Activated T-helper 1 cell treated with anti-CD3 and anti-CD28 coated beads, Interleukin-12 subunit alpha, Interleukin-12 subunit beta, Interleukin-2, Interleukin-4 antibody, amounts not matched to agents 30 ng/mL and 10 ng/mL and 1 ng/mL, durations not matched to agents 14 hours and 24 hours and 36 hours (primary cell): ENCODE results near the gene CNTN5. TPM values are rescaled to one million over a fixed set of nuclear protein-coding genes. Genes with fewer than 3 reads are reported as not detected.
A peak's percentile ranks its signal among the peaks of the same experiment; 100 is the strongest.

ENCODE experiments used
- DNase-seq: peaks from one replicate; pipeline ENCODE4 v3.0.0; 2021; ENCODE audit warnings: low spot score
- H3K27ac Mint-ChIP-seq: one replicate; pipeline ENCODE4 v1.8.0; 2021; ENCODE audit warnings: mild to moderate bottlenecking, mixed read lengths
- H3K27me3 Mint-ChIP-seq: one replicate; pipeline ENCODE4 v1.8.0; 2022; ENCODE audit warnings: mild to moderate bottlenecking, moderate library complexity, mixed read lengths; ENCODE audit not compliant: insufficient read depth
- H3K36me3 Mint-ChIP-seq: one replicate; pipeline ENCODE4 v1.8.0; 2021; ENCODE audit warnings: low read depth, mixed read lengths
- H3K4me1 Mint-ChIP-seq: one replicate; pipeline ENCODE4 v1.8.0; 2021; ENCODE audit warnings: low read depth, mixed read lengths
- H3K4me3 Mint-ChIP-seq: one replicate; pipeline ENCODE4 v1.8.0; 2021; ENCODE audit warnings: mild to moderate bottlenecking, moderate library complexity, mixed read lengths
- H3K9me3 Mint-ChIP-seq: one replicate; pipeline ENCODE4 v1.8.0; 2021; ENCODE audit warnings: mixed read lengths
- intact Hi-C: fragments of 100-400 bp; cut with micrococcal nuclease; formaldehyde crosslinking; loops from one replicate; pipeline ENCODE4 v1.15.1; 2024
- total RNA-seq: library from RNA; stranded (reverse); gene quantifications from 2 replicates; pipeline ENCODE4 v1.2.3, GENCODE V29; 2022

CNTN5 gene
- total RNA-seq = not detected in 2 replicates

DNA sequence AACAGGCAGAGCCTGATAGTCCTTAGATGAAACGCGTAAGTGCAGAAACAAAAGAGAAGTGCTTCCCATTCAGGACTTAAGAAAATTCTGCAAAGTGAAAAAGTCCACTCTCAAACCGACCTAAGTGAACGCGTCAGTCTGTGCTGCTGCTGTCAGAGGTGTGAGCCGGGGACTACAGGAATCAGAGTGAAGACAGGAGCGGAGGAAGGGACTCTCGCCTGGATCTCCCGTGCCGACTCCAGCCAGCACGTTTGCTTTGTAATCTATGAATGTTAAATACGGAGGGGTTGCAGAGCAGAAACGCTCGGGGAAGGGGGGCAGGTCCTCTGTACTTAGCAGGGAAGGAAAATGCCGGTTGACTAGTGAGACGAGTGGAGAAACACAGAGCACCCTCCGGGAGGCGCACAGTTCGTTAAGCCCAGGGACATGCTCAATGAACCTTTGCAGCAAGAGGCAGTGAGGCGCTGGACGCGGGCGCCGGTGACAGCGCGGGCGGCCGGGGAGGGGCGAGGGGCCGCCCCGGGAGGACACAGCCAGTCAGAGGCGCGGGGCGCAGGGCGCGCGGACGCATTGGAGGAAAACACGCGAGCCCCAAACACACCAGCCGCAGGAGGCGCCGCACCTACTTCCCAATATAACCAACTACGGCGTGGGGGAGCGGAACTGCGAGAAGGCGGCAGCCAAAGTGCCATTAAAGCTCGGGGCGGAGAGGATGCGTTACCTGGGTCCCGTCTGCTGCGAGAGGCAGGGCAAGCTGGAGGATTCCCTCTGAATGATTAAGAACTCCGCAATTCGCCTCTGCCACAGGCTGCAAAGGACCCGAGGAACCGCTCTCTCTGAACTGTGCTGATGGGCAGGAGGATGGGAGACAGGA is at the start of gene CNTN5:
CNTN5 (plus strand) TSS at position 598 of the 874 bp plus-strand sequence.
- no peak for DNase-seq
- intact Hi-C loops = no loop called here
- Mint-ChIP-seq H3K4me1 (peaks cover 8% of the 10 kb centered on the region), H3K27ac (no peak within 1 kb of the TSS), H3K27me3 (peaks cover 17% of the 10 kb centered on the region), H3K36me3 (no peaks in the 10 kb centered on the region), H3K9me3 (no peaks in the 10 kb centered on the region), H3K4me3 (peak within 1 kb of the TSS; percentile 50)

DNA sequence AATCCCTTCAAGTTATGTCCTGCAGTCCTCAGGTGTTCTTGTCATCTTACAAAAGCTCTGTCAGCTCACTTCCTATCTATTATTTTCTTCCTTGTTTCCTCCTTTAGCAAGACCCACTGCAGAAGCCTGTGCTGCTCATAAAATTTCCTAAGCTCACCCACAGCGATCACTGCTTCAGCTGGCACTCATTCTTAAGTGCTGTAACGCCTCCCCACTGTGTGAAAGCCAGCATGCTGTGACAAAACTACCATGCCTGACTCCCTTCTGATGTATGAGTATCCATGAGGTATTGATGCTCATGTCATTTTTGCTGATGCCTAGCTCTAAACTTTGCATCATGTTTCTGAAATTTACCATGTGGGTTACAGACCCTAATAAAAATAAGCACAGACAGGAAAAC is 41.5 kb upstream of the CNTN5 start:
- no peaks in the 10 kb centered on the region for H3K4me1 Mint-ChIP-seq
- H3K9me3 Mint-ChIP-seq = peaks cover 3% of the 10 kb centered on the region
- intact Hi-C loops = no loop called here
- no peak overlapping the region for H3K4me3 Mint-ChIP-seq
- no peak overlapping the region for H3K27ac Mint-ChIP-seq
- DNase-seq = no peak
- no peaks in the 10 kb centered on the region for H3K36me3 Mint-ChIP-seq
- no peaks in the 10 kb centered on the region for H3K27me3 Mint-ChIP-seq

DNA sequence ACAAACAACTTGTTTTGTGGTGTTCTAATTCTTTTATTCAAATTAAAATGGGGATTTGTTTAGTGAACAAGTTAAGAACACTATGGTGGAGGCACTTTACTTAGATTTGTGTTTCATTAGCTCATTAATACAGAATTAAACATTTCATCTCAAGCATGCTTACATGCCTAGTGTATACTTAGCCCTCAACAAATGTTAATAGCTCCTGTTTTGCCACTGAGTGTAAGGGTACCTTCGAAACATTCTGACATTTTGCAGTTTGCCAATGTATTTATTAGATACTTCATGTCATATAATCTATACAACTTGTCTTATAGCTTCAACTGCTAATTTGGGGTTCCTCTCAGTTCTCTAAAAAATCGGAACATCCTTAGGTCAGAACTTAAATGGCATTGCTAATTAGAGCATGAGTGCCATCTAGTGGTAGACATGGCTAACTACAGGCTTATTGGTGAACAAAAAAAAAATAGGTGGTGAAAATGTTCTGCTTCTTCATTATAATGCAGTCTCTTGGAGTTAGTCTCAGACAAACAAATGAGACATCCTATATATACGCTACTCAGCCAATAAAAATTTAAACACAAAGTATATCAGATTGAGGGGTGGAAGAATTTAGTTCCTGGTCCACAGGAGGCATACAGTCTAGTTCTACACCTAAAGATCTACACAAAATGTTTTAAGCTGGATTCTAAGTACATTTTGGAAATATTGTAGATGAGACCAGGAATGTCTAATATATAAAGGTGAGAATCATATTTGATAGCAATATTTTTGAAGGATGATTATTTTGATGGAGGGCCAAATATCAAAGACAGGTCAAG is 4.9 kb upstream of the CNTN5 start:
- Mint-ChIP-seq H3K4me3 (no peak overlapping the region), H3K36me3 (no peaks in the 10 kb centered on the region), H3K27ac (no peak overlapping the region), H3K4me1 (peaks cover 8% of the 10 kb centered on the region), H3K27me3 (peaks cover 7% of the 10 kb centered on the region), H3K9me3 (no peaks in the 10 kb centered on the region)
- intact Hi-C loops = no loop called here
- DNase-seq = no peak

DNA sequence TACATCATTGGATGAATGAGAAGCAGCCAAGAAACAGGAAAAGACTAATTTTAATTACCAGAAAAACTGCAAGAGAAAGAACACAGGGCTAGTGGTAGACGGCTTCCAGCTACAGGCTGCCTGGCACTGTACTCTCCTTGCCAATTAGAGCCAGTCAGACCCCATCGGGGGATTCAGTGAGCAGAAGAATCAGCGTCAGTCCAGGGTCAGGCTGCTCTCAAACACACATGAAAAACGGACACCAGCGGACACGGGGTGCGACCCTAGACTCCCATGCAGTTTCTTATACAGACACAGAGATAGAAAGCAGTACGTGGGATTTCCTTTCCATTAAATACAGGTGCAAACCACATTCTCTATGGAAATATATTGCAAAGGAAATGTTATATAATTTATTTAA is 1.1 kb upstream of the CNTN5 start:
- Mint-ChIP-seq H3K4me3 (no peak overlapping the region), H3K27me3 (peaks cover 17% of the 10 kb centered on the region), H3K4me1 (peaks cover 8% of the 10 kb centered on the region), H3K36me3 (no peaks in the 10 kb centered on the region), H3K27ac (no peak overlapping the region), H3K9me3 (no peaks in the 10 kb centered on the region)
- intact Hi-C loops = no loop called here
- DNase-seq = no peak

DNA sequence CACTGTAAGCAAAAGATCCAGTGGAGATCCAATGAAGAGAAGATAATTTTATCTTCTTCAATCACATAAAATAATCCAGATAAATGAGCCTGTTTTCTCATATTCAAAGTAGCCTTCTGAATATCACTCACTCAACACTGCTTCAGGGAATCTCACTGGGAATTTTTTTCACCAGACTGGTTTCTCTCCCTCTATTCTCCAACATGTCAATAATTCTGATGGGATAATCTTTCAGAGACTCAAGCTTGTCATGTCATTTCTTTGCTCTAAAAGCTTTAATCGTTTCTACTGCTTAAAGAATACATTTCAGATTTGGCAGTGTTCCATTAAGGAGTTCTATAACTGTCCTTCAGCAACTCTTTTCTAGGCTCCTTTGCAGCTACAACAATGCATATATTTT is 16.3 kb downstream of the CNTN5 start:
- no peak overlapping the region for H3K4me3 Mint-ChIP-seq
- no peak for DNase-seq
- H3K27me3 Mint-ChIP-seq = no peaks in the 10 kb centered on the region
- no peaks in the 10 kb centered on the region for H3K4me1 Mint-ChIP-seq
- no peaks in the 10 kb centered on the region for H3K36me3 Mint-ChIP-seq
- no peak overlapping the region for H3K27ac Mint-ChIP-seq
- intact Hi-C loops = no loop called here
- no peaks in the 10 kb centered on the region for H3K9me3 Mint-ChIP-seq

DNA sequence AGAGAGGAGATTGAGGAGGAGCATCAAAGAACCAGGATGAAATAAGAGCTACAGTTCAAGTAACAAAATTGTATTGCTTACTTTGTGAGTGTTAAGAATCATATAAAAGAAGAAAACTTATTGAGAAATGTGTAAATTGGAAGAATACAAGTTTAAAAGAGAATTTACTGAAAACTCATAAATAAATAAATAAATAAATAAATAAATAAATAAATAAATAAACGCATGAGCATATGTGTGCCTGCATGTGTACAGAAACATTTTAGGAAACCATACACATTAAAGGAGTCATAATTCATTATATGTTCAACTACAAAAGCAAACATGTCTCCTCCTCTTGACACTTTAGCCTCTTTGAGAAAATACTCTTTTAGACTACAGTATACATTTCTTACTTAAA is 42.6 kb downstream of the CNTN5 start:
- Mint-ChIP-seq H3K27ac (no peak overlapping the region), H3K36me3 (no peaks in the 10 kb centered on the region), H3K27me3 (no peaks in the 10 kb centered on the region), H3K4me1 (no peaks in the 10 kb centered on the region), H3K9me3 (no peaks in the 10 kb centered on the region), H3K4me3 (no peak overlapping the region)
- no peak for DNase-seq
- intact Hi-C loops = no loop called here

DNA sequence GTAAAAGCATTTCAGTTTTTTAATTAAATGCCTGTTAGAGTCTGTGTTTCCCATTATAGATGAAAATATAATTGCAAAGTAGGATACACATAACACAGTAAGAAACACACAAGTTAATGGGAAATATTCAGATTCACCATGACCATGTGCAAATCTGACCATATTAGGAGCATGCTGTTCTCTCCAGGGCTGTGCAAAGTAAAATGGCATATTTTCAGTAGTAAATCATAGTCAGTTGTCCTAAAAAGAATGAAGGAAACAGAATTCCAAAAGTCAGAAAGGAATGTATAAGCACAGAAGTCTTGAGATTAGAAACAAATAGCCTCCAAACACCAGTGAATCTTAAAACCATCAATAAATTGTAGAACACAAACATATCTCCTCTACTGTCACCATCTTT is 44.4 kb downstream of the CNTN5 start:
- Mint-ChIP-seq H3K4me1 (no peaks in the 10 kb centered on the region), H3K36me3 (no peaks in the 10 kb centered on the region), H3K9me3 (no peaks in the 10 kb centered on the region), H3K27me3 (no peaks in the 10 kb centered on the region), H3K4me3 (no peak overlapping the region), H3K27ac (no peak overlapping the region)
- DNase-seq = no peak
- intact Hi-C loops = no loop called here

DNA sequence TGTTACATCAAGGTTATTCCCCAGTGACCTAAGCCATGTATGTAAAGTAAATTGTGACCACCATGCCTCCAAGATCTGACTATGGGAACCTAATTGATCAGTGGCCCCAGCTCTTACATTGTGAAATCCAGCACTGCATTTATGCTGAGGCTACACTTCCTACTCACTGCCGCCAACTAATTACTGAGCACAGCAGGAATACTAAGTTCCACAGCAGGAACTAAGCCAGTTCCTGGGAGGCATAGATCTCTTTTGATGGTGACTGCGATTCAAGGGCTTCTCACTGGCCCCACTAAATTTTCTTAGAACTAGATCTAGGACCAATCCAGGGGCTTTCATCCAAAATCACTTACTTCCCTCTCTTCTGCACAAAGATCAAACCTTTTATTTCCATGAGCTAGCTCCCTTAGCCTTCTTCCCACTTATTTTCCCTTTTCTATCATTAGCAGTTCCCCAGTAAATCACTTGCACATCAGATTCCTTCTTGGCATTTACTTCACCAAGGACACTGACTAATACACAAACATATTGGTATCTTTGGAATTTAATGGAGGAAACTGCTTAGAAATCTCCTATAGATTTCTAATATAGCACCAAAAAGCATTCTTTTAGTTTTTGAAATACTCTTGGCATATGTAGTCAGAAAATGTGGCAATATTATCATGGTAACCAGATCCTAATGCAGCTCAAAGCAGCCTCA is 46.0 kb downstream of the CNTN5 start:
- Mint-ChIP-seq H3K36me3 (no peaks in the 10 kb centered on the region), H3K27me3 (no peaks in the 10 kb centered on the region), H3K9me3 (no peaks in the 10 kb centered on the region), H3K4me3 (no peak overlapping the region), H3K27ac (no peak overlapping the region), H3K4me1 (no peaks in the 10 kb centered on the region)
- intact Hi-C loops = no loop called here
- DNase-seq = no peak

DNA sequence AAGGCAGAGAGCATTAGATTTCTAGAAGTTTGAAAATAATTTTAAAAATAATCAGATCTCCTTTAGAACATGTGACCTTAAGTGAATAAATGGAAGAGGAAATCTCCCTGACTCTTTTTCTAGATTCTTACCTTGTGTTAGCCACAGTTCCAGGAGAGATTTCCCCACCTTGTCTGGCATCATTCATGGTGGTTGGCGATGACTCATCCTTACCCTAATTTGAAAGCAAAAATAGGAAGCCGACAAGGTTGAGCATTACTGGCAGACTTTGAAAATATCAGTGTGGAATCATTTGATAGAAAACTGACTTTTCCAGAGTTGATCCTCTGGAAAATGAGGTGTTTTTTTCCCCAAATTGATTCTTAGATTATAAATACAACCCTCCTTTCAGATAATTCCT is 48.1 kb downstream of the CNTN5 start:
- Mint-ChIP-seq H3K9me3 (no peaks in the 10 kb centered on the region), H3K27ac (no peak overlapping the region), H3K4me3 (no peak overlapping the region), H3K4me1 (no peaks in the 10 kb centered on the region), H3K36me3 (no peaks in the 10 kb centered on the region), H3K27me3 (no peaks in the 10 kb centered on the region)
- DNase-seq = no peak
- intact Hi-C loops = no loop called here

DNA sequence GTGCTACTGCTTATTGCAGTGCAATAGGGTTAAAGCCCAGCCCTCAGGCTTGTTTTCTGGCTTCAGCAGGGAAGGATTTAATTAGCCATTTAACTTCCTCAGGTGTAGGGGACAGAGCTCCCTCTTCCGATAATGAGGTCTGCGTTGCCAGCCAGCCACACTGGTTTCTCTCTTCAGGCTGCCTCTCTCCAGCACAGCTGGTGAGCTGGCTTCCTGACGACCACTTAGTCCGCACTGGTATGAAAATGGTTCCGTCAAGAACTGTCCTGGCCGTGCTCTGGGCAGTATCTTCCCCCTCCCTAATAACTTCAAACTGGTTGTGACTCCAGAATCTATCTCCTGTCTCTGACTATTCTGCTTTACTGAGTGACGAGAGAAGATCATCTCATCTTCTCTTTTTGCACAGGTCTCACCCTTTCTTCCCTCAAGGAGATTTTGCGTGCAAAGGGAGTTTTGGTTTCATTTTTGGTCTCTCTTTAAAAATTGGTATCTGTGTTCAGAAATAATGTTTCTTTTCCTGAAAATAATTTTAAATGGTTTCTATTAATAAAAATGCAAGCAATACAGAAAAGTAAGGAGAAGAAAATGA is 49.2 kb downstream of the CNTN5 start:
- no peaks in the 10 kb centered on the region for H3K9me3 Mint-ChIP-seq
- no peak for DNase-seq
- no peaks in the 10 kb centered on the region for H3K27me3 Mint-ChIP-seq
- no peaks in the 10 kb centered on the region for H3K4me1 Mint-ChIP-seq
- intact Hi-C loops = no loop called here
- peak overlapping the region; percentile 72 for H3K4me3 Mint-ChIP-seq
- H3K36me3 Mint-ChIP-seq = no peaks in the 10 kb centered on the region
- no peak overlapping the region for H3K27ac Mint-ChIP-seq

DNA sequence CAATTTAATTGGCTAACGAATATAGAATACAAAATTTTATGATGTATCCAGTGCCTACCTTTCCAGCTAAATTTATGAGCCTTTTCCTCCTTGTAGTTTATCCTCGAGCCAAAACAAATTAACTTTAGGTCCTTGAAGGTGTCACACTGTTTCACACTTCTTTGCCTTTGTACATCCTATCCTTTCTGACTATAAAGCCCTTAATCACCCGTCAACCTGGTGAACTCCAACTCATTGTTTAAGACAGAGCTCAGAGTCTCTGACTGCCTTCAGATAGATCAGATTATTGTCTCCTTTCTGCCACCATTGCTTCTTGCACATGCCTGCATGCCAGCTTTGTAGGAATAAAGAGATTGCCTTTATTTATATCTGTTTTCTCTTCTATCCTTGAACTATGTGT is 58.8 kb downstream of the CNTN5 start:
- H3K4me1 Mint-ChIP-seq = no peaks in the 10 kb centered on the region
- H3K27me3 Mint-ChIP-seq = no peaks in the 10 kb centered on the region
- no peaks in the 10 kb centered on the region for H3K9me3 Mint-ChIP-seq
- H3K27ac Mint-ChIP-seq = no peak overlapping the region
- no peak overlapping the region for H3K4me3 Mint-ChIP-seq
- DNase-seq = no peak
- H3K36me3 Mint-ChIP-seq = no peaks in the 10 kb centered on the region
- intact Hi-C loops = no loop called here

DNA sequence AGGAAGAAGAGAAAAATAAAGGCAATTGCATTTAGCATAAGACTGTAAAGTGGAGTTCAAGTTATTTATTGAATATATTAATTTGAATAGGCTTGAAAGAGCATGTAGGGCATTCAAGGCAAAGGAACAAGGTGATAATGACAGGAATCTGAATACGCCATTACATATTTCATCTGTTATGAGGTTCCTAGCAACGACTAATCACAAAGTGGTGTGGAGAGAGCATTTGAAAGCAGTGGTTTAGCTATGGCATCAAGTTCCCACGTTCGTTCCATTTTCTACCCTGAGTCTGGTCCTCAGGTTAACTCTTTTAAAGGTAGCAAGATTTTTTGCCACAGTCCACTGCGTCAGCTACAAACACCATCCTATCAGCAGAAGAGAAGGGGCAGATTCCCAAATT is 59.4 kb downstream of the CNTN5 start:
- H3K27me3 Mint-ChIP-seq = no peaks in the 10 kb centered on the region
- intact Hi-C loops = no loop called here
- no peaks in the 10 kb centered on the region for H3K36me3 Mint-ChIP-seq

More for the DNA sequence above, 59.4 kb downstream of the CNTN5 start:
- Mint-ChIP-seq H3K9me3 (no peaks in the 10 kb centered on the region), H3K27ac (no peak overlapping the region), H3K4me1 (no peaks in the 10 kb centered on the region), H3K4me3 (no peak overlapping the region)
- no peak for DNase-seq
